GM18861 (cell line): Measurements from ENCODE around the gene PDE4D.
"Not testable (repeated sequence)": the region's sequence is repeated elsewhere in the genome, so short reads cannot be mapped to it uniquely, and the experiment has no call there.

Experiments used
- ATAC-seq: cut with Tn5 transposase; IDR thresholded peaks from one replicate; pipeline ENCODE4 v1.9.1; 2021; ENCODE audit not compliant: unreplicated experiment

PDE4D gene

GRCh38 chr5:59711310-59711709 is 182.2 kb downstream of the PDE4D start:
- ATAC-seq, result no peak

- no peak for ATAC-seq
Measured at GRCh38 chr5:59709846-59710245, 183.7 kb downstream of the PDE4D start.

- no peak for ATAC-seq
Measured at GRCh38 chr5:59709346-59709821, 184.1 kb downstream of the PDE4D start.

GRCh38 chr5:59704936-59705335 is 188.6 kb downstream of the PDE4D start:
- no peak for ATAC-seq

GRCh38 chr5:59703789-59704188 is 189.7 kb downstream of the PDE4D start:
- no peak for ATAC-seq

- no peak for ATAC-seq
Measured at GRCh38 chr5:59698207-59699178, 195.0 kb downstream of the PDE4D start.

- no peak for ATAC-seq
Measured at GRCh38 chr5:59694411-59694810, 199.1 kb downstream of the PDE4D start.

GRCh38 chr5:59693492-59694309 is 199.8 kb downstream of the PDE4D start:
- no peak for ATAC-seq

GRCh38 chr5:59685793-59686192 is 207.7 kb downstream of the PDE4D start:
- ATAC-seq, result peak; percentile 55

GRCh38 chr5:59685191-59685530 is 208.4 kb downstream of the PDE4D start:
- ATAC-seq, result no peak

- ATAC-seq, result peak; percentile 82
Measured at GRCh38 chr5:59684388-59685190, 208.9 kb downstream of the PDE4D start.

- ATAC-seq, result no peak
Measured at GRCh38 chr5:59683311-59683710, 210.2 kb downstream of the PDE4D start.

GRCh38 chr5:59682542-59682941 is 211.0 kb downstream of the PDE4D start:
- ATAC-seq, result no peak

- ATAC-seq, result no peak
Measured at GRCh38 chr5:59678943-59679342, 214.6 kb downstream of the PDE4D start.

GRCh38 chr5:59674763-59675162 is 218.8 kb downstream of the PDE4D start:
- no peak for ATAC-seq

- ATAC-seq, result peak; percentile 70
Measured at GRCh38 chr5:59673438-59674058, 220.0 kb downstream of the PDE4D start.

- no peak for ATAC-seq
Measured at GRCh38 chr5:59666440-59667068, 227.0 kb downstream of the PDE4D start.

- not testable (repeated sequence) for ATAC-seq
Measured at GRCh38 chr5:59665832-59666203, 227.7 kb downstream of the PDE4D start.

- ATAC-seq, result no peak
Measured at GRCh38 chr5:59665086-59665831, 228.3 kb downstream of the PDE4D start.
